Ovary (tissue), 3 donors: ENCODE results near the gene TIPRL.

Experiments used
- EP300 ChIP-seq: sonication (generic); formaldehyde crosslinking; IDR thresholded peaks from one replicate; pipeline ENCODE4 v1.6.1; 2017; ENCODE audit warnings: antibody characterized with exemption
- POLR2A ChIP-seq: fragments of 450-650 bp; IDR thresholded peaks from one replicate; pipeline ENCODE4 v1.6.1; 2017; ENCODE audit warnings: antibody characterized with exemption, mild to moderate bottlenecking, moderate library complexity
- TF ChIP-seq, protein P1 (sequence below), 3 donors: fragments of 450-650 bp in 2 of 3; fragments of 200-600 bp in 1 of 3; IDR thresholded peaks; one replicate each; pipeline versions ENCODE4 v1.5.1 to v1.8.0; 2016 to 2022; ENCODE audit warnings: antibody characterized with exemption in 3 of 3, mild to moderate bottlenecking in 1 of 3
- donor health status: DM: no; HTN: no; CAD: no.

DNA sequence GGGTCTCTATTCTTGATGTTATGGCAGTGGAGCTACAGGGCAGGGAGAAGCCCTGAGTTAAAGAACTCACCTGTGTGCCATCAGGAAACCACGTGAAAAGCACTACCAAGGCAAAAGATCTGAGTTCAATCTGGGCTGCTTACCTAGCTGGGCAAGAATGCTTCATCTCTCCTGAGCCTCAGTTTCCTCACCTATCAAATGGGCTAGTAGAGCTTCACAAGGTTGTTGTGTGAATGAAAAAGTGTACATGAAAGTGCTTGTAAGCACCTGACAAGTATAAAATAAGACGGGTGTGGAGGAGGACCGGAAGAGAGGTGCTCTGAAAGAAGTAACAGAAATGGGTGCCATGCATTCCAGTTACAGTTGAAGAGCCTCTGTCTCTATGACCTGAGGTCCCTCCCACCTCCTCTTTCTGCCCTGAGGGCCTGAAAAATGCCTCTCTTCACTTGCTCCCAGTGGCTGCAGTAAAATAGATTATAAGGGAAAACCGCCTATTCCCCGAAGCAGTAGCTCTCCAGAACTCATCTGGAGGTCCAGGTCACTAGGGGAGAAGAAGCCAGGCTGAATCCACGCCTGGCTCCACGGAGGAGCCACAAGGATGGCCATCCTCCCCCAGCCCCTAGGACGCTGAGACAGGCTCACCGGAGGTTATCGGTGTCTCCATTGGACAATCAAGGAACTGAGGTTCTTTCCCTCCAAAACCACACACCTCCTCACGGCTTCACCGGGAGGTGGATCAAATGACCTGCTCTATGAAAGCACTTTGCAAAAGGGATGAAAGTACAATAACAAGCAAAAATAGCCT, 43.4 kb upstream of the TIPRL start:
- TF ChIP-seq, protein P1, sequence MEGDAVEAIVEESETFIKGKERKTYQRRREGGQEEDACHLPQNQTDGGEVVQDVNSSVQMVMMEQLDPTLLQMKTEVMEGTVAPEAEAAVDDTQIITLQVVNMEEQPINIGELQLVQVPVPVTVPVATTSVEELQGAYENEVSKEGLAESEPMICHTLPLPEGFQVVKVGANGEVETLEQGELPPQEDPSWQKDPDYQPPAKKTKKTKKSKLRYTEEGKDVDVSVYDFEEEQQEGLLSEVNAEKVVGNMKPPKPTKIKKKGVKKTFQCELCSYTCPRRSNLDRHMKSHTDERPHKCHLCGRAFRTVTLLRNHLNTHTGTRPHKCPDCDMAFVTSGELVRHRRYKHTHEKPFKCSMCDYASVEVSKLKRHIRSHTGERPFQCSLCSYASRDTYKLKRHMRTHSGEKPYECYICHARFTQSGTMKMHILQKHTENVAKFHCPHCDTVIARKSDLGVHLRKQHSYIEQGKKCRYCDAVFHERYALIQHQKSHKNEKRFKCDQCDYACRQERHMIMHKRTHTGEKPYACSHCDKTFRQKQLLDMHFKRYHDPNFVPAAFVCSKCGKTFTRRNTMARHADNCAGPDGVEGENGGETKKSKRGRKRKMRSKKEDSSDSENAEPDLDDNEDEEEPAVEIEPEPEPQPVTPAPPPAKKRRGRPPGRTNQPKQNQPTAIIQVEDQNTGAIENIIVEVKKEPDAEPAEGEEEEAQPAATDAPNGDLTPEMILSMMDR (IDR thresholded peaks at IDR 0.05) = no peak
- no peak for TF ChIP-seq POLR2A
- no peak for TF ChIP-seq EP300
